ENCODE results near the gene SKAP1. TPM values are rescaled to one million over a fixed set of nuclear protein-coding genes. Genes with fewer than 3 reads are reported as not detected.

Gene SKAP1
- total and polyA plus RNA-seq, 9 donors: 0.30 to 6.0 (median 2.4) TPM; not detected in 1

DNA sequence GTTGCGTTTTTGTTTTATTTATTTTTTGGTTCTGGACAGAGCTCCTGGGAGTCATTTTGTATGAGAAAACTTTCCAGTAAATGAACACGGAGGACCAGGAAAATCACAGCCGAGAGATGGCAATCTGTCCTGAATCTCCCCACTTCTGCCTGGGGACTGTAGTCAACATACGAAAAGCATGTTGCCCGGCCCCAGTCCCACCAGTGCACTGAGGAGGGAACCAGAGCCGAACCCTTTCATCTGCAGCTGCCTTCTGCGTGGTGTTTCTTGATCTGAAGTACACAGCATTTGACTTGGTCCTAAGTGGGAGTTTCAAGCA lies 303.5 kb downstream of the SKAP1 start:
- Histone ChIP-seq H3K27ac (no peak overlapping the region), H3K36me3 (no peaks in the 10 kb centered on the region), H3K27me3 (no peaks in the 10 kb centered on the region), H3K4me3 (no peak overlapping the region), H3K9me3 (no peaks in the 10 kb centered on the region), H3K4me1 (ENCODE audit: insufficient read depth) (no peaks in the 10 kb centered on the region)
- DNase-seq: no peak
- 57 to 74% (median 67%) methylated on average over 7 of the region's 7 CpGs for WGBS, 3 donors
- TF ChIP-seq, protein P1, sequence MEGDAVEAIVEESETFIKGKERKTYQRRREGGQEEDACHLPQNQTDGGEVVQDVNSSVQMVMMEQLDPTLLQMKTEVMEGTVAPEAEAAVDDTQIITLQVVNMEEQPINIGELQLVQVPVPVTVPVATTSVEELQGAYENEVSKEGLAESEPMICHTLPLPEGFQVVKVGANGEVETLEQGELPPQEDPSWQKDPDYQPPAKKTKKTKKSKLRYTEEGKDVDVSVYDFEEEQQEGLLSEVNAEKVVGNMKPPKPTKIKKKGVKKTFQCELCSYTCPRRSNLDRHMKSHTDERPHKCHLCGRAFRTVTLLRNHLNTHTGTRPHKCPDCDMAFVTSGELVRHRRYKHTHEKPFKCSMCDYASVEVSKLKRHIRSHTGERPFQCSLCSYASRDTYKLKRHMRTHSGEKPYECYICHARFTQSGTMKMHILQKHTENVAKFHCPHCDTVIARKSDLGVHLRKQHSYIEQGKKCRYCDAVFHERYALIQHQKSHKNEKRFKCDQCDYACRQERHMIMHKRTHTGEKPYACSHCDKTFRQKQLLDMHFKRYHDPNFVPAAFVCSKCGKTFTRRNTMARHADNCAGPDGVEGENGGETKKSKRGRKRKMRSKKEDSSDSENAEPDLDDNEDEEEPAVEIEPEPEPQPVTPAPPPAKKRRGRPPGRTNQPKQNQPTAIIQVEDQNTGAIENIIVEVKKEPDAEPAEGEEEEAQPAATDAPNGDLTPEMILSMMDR (IDR thresholded peaks at IDR 0.05): no peak
- TF ChIP-seq POLR2A (IDR thresholded peaks at IDR 0.05) (no peak), EP300 (IDR thresholded peaks at IDR 0.05) (no peak)
- intact Hi-C loops (cut with DNase I): loop anchor here in 3 of 4 donors (5.0 to 10.0 kb wide), 3 partner anchors 44 to 99 kb away; no protein-coding TSS in a partner anchor

DNA sequence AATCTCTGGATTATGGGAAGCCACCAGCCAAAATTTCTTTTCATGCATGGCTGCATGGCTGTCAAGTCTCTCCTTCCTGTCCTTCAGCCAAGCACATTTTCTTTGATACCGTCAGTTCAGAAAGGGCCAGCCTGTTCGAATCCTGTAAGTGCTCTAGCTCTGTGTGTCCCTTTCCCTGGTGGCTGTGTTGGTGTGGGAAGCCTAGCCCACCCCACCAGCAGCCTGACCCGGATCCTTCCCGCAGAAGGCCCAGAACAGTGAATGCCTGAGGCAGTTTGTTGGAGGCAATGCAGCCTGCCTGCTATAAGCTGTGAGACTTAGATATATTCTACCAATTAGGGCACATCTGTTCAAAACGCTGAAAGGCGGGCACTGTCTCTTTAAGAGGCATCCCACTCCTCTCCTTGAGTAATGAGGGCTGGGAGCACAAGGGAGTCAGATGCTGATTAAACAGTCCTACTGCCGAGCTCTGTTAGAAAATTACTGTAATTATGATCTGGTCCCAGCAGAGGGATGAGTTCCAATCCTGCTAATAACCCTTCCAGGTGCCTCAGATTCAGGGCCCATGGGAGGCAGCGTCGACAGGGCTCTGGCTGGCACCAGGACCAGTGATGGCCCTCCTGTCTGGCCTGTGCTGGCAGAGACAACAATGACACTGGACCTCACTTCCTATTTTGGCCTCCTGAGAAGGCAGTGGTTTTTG lies 304.0 kb downstream of the SKAP1 start:
- Histone ChIP-seq H3K27ac (no peak overlapping the region), H3K9me3 (no peaks in the 10 kb centered on the region), H3K4me1 (ENCODE audit: insufficient read depth) (no peaks in the 10 kb centered on the region), H3K36me3 (no peaks in the 10 kb centered on the region), H3K4me3 (no peak overlapping the region), H3K27me3 (no peaks in the 10 kb centered on the region)
- intact Hi-C loops (cut with DNase I): loop anchor here in 3 of 4 donors (5.0 to 10.0 kb wide), 3 partner anchors 44 to 99 kb away; no protein-coding TSS in a partner anchor
- TF ChIP-seq POLR2A (IDR thresholded peaks at IDR 0.05): no peak
- TF ChIP-seq, protein P1 (IDR thresholded peaks at IDR 0.05): no peak
- no peak for TF ChIP-seq EP300 (IDR thresholded peaks at IDR 0.05)
- 48 to 57% (median 54%) methylated on average over 9 of the region's 9 CpGs for WGBS, 3 donors
- DNase-seq: no peak

DNA sequence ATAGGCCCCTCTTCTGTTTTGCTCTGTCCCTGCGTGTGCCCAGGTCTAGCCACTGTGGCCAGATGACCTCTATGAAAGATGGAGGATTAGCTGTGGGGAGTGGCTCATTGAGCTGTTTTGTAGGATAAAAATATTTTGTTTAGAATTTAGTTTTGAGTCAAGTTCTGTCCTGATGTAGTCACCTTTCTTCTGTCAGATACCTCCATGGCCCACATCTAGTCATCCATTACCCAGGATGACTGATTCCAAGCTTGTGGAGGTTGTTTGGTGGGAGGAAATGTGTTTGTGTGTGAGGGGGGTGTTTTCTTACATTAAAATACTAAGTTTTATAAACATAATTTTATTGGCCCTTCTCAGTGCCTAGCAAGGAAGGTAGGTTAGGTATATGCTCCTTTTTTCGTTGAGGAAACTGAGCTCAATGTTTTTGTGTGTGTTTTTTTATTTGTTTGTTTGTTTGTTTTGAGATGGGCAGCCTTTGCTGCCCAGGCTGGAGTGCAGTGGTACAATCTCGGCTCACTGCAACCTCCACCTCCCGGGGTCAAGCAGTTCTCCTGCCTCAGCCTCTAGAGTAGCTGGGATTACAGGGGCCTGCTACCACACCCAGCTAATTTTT lies 306.1 kb downstream of the SKAP1 start:
- H3K36me3 ChIP-seq: no peaks in the 10 kb centered on the region

DNA sequence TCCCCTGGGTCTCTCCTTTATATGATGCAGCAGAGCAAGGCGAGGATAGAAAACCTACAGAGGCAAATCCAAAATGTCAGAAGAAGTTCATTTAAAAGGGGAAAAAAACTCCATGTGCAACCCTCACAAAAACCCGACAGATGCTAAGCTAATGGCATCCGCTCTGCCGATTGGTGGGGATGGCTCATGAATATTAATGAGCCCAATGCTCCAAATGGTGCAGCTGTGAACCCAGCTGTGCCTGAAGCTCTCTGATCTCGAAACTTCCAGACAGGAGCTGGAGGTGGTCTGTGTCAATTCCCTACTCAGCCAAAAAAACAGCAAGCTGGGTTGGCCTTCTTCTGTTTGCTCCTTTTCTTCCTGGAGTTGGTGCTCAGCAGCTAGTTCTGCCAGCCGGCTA lies 306.9 kb downstream of the SKAP1 start:
- Histone ChIP-seq H3K36me3 (no peaks in the 10 kb centered on the region), H3K4me1 (ENCODE audit: insufficient read depth) (no peaks in the 10 kb centered on the region), H3K9me3 (no peaks in the 10 kb centered on the region), H3K27ac (no peak overlapping the region), H3K4me3 (no peak overlapping the region), H3K27me3 (no peaks in the 10 kb centered on the region)
- no peak for DNase-seq
- intact Hi-C loops (cut with DNase I): loop anchor here in 1 of 4 donors (10.0 kb wide), 1 partner anchor 48 kb away; no protein-coding TSS in a partner anchor
- 79 to 80% (median 80%) methylated on average over 6 of the region's 6 CpGs for WGBS, 3 donors
- no peak for TF ChIP-seq EP300 (IDR thresholded peaks at IDR 0.05)
- TF ChIP-seq, protein P1 (IDR thresholded peaks at IDR 0.05): no peak
- TF ChIP-seq POLR2A (IDR thresholded peaks at IDR 0.05): no peak

More for the DNA sequence above, 306.1 kb downstream of the SKAP1 start:
- WGBS, 3 donors: 90 to 93% (median 93%) methylated on average over 4 of the region's 4 CpGs
- Histone ChIP-seq H3K4me1 (ENCODE audit: insufficient read depth) (no peaks in the 10 kb centered on the region), H3K4me3 (no peak overlapping the region), H3K27me3 (no peaks in the 10 kb centered on the region), H3K27ac (no peak overlapping the region), H3K9me3 (no peaks in the 10 kb centered on the region)
- intact Hi-C loops (cut with DNase I): loop anchor here in 1 of 4 donors (10.0 kb wide), 1 partner anchor 49 kb away; no protein-coding TSS in a partner anchor
- DNase-seq: no peak
- TF ChIP-seq, protein P1 (IDR thresholded peaks at IDR 0.05): no peak
- TF ChIP-seq EP300 (IDR thresholded peaks at IDR 0.05) (no peak), POLR2A (IDR thresholded peaks at IDR 0.05) (no peak)

Data from ovary (tissue), 9 donors.